ENCODE results near the gene CIDEB. TPM values are rescaled to one million over a fixed set of nuclear protein-coding genes. Genes with fewer than 3 reads are reported as not detected.

CIDEB gene
- total RNA-seq, 1 experiment from 2014 or later, result not detected

DNA sequence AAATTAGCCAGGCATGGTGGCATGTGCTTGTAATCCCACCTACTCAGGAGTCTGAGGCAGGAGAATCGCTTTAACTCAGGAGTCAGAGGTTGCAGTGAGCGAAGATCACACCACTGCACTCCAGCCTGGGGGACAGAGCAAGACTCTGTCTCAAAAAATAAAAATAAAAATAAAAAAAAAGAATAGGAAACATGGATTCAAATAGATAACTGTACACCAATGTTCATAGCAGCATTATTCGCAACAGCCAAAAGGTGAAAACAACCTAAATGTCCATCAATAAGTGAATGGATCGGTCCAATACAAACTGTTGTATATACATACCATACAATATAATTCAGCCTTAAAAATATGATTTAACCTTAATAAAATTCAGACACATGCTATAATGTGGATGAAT is 35.1 kb upstream of the CIDEB start:
- TF ChIP-seq, protein P1, sequence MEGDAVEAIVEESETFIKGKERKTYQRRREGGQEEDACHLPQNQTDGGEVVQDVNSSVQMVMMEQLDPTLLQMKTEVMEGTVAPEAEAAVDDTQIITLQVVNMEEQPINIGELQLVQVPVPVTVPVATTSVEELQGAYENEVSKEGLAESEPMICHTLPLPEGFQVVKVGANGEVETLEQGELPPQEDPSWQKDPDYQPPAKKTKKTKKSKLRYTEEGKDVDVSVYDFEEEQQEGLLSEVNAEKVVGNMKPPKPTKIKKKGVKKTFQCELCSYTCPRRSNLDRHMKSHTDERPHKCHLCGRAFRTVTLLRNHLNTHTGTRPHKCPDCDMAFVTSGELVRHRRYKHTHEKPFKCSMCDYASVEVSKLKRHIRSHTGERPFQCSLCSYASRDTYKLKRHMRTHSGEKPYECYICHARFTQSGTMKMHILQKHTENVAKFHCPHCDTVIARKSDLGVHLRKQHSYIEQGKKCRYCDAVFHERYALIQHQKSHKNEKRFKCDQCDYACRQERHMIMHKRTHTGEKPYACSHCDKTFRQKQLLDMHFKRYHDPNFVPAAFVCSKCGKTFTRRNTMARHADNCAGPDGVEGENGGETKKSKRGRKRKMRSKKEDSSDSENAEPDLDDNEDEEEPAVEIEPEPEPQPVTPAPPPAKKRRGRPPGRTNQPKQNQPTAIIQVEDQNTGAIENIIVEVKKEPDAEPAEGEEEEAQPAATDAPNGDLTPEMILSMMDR (conservative IDR thresholded peaks at IDR 0.05), result no peak
- TF ChIP-seq EZH2 (IDR thresholded peaks at IDR 0.05; ENCODE audit: low read depth), result no peak
- Histone ChIP-seq H2AFZ (no peak overlapping the region), H3K27ac (no peak overlapping the region), H3K4me1 (replicated peaks; ENCODE audit: insufficient read depth) (no peaks in the 10 kb centered on the region), H3K36me3 (ENCODE audit: low read depth) (no peaks in the 10 kb centered on the region), H4K20me1 (ENCODE audit: insufficient read depth) (no peaks in the 10 kb centered on the region), H3K4me3 (no peak overlapping the region), H3F3A (ENCODE audit: insufficient read depth, low read depth) (no peaks in the 10 kb centered on the region), H3K9me2 (ENCODE audit: insufficient read depth) (no peaks in the 10 kb centered on the region), H3K9me3 (ENCODE audit: insufficient read depth, low read depth) (no peaks in the 10 kb centered on the region), H3K27me3 (ENCODE audit: insufficient read depth, low read depth) (no peaks in the 10 kb centered on the region), H3K4me2 (no peak overlapping the region), H3K79me2 (ENCODE audit: low read depth) (no peaks in the 10 kb centered on the region)
- ChIA-PET CTCF (no interaction called here), POLR2A (ENCODE audit: unreplicated experiment) (no interaction called here)
- BruUV-seq (replicated peaks), result no TSS peak
- DNase-seq, result no peak
- intact Hi-C loops (cut with micrococcal nuclease; ENCODE audit: unreplicated experiment), result no loop called here

DNA sequence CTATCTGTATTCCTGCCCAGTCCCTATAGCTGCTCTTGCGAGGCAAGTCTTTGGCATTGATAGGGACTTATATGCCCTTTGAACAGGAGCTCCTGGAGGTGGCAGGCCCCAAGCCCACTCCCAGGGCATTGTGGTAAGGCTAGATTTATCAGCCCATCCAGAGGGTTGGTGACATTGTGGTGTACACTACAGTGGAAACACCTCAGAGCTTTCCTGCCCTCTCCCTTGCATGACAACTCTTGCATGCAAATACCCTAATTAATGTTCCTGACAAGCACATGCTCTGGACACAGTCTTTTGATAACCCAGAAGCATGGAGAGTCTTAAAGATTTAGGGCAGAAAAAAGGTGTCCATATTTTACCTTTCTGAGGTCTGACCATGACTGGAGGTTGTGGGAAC is 32.8 kb upstream of the CIDEB start:
- intact Hi-C loops (cut with micrococcal nuclease; ENCODE audit: unreplicated experiment), result no loop called here
- no TSS peak for BruUV-seq (replicated peaks)
- Histone ChIP-seq H3F3A (ENCODE audit: insufficient read depth, low read depth) (no peaks in the 10 kb centered on the region), H3K4me1 (replicated peaks; ENCODE audit: insufficient read depth) (no peaks in the 10 kb centered on the region; the same call in 1 of the 2 replicates), H3K27ac (no peak overlapping the region), H3K9me2 (ENCODE audit: insufficient read depth) (no peaks in the 10 kb centered on the region), H2AFZ (no peak overlapping the region), H3K9me3 (ENCODE audit: insufficient read depth, low read depth) (no peaks in the 10 kb centered on the region), H3K4me3 (no peak overlapping the region), H3K79me2 (ENCODE audit: low read depth) (no peaks in the 10 kb centered on the region), H3K36me3 (ENCODE audit: low read depth) (no peaks in the 10 kb centered on the region), H4K20me1 (ENCODE audit: insufficient read depth) (no peaks in the 10 kb centered on the region), H3K4me2 (no peak overlapping the region), H3K27me3 (ENCODE audit: insufficient read depth, low read depth) (no peaks in the 10 kb centered on the region)
- TF ChIP-seq EZH2 (IDR thresholded peaks at IDR 0.05; ENCODE audit: low read depth), result no peak
- TF ChIP-seq, protein P1 (conservative IDR thresholded peaks at IDR 0.05), result no peak
- ChIA-PET POLR2A (ENCODE audit: unreplicated experiment) (no interaction called here), CTCF (interaction anchor here (0.5 kb wide), 1 partner anchor 65 kb away, joined by 3 read pairs; no protein-coding TSS in a partner anchor)
- DNase-seq, result no peak

DNA sequence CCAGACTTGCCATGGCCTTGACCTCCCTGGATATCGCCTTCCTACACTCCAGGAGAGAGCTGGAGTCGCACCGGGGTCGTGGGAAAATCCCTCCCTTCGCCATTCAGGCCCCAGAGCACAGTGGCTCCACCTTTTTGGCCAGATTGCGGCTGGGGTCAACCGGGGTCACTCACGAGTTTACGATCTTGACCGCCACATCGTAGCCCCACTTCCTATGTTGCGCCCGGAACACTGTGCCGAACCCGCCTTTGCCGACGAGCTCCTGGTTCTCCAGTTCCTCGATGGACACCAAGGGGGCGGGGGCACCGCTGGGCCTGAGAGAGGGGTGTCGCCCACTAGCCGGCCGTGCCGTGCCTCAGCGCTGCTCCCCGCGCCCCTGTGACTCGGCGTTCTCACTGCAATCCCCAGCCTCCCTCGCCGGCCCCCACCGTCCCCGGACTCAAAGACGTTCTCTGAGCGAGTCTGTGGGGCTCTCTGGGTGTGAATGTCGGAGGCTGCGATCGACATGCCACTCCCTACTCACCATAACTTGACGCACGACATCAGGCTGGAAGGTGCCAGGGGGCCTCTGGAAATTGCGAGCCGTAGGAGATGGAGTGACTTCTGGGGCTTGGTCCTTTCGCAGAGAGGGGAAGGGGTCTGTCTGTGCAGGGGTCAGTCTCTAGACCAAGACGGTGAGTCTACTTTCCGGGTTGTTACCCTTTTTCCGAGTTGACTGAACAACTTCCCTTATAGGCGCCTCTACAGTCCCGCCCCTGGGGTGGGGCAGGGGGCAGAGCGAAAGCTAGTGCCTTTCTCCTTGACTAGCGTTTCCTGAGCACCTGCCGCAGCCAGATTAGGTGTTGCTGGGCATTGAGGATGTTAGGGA is 31.7 kb upstream of the CIDEB start, which contains the start of gene RIPK3:
Gene RIPK3 (minus strand): TSS at position 708 of the 868 bp plus-strand sequence. CDS start 165 bp downstream, at position 543.
- intact Hi-C loops (cut with micrococcal nuclease; ENCODE audit: unreplicated experiment), result no loop called here
- Histone ChIP-seq H3K9me2 (ENCODE audit: insufficient read depth) (no peaks in the 10 kb centered on the region), H3K4me2 (no peak within 1 kb of the TSS), H3F3A (ENCODE audit: insufficient read depth, low read depth) (no peaks in the 10 kb centered on the region), H3K79me2 (ENCODE audit: low read depth) (no peaks in the 10 kb centered on the region), H3K27ac (no peak within 1 kb of the TSS), H3K9me3 (ENCODE audit: insufficient read depth, low read depth) (no peaks in the 10 kb centered on the region), H3K4me3 (no peak within 1 kb of the TSS), H3K27me3 (ENCODE audit: insufficient read depth, low read depth) (no peaks in the 10 kb centered on the region), H4K20me1 (ENCODE audit: insufficient read depth) (no peaks in the 10 kb centered on the region), H3K36me3 (ENCODE audit: low read depth) (no peaks in the 10 kb centered on the region), H2AFZ (no peak within 1 kb of the TSS), H3K4me1 (replicated peaks; ENCODE audit: insufficient read depth) (no peaks in the 10 kb centered on the region; the same call in 1 of the 2 replicates)
- ChIA-PET POLR2A (ENCODE audit: unreplicated experiment) (interaction anchor here (0.5 to 0.6 kb wide), 3 partner anchors 9 to 334 kb away, joined by 3 to 9 read pairs (median 4); partner anchors contain the start of gene KHNYN), CTCF (no interaction called here)
- BruUV-seq (replicated peaks), result TSS peak; percentile 63
- peak in 1 of 2 experiments; percentile 30 for DNase-seq
- no peak for TF ChIP-seq EZH2 (IDR thresholded peaks at IDR 0.05; ENCODE audit: low read depth)
- TF ChIP-seq, protein P1 (conservative IDR thresholded peaks at IDR 0.05), result no peak

Measured in PC-9 (cell line).